ENCODE results near the gene BLMH. TPM values are rescaled to one million over a fixed set of nuclear protein-coding genes. Genes with fewer than 3 reads are reported as not detected.

Gene BLMH
- total RNA-seq, 4 donors from 2014 or later = 16.6 to 22.4 (median 20.8) TPM

DNA sequence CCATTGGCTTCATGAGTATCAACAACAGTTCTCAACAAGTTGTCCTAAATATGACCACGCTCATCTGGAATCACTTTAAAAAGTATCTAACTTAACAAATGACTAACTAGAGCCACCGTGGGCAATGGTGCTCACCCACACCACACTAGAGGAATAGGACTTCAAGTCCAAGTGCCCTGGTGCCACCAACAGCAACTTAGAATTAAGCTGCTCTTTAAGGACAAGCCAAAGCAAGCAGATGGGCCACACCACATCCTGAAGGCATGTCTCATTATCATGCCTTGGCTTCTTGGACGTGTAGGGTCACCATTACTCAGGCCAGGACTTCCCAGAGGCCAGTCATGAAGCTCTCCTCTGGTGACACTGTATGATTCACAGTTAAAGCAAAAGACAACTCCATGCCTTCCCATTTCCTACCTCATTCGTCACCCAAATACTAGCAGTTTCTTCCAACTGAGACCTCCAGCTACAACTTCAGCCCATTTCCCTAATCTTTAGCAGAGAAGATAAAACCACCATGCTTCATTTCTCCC, 46.8 kb downstream of the BLMH start:
- Histone ChIP-seq H3K27me3 (peaks cover 0 to 20% (median 0%) of the 10 kb centered on the region in 4 donors), H3K9me3 (no peaks in the 10 kb centered on the region), H3K27ac (replicated peaks in 1 of 4) (no peak overlapping the region), H3K36me3 (peaks cover 20 to 36% (median 28%) of the 10 kb centered on the region in 4 donors), H3K4me3 (no peak overlapping the region), H3K4me1 (peaks cover 0 to 3% (median 0%) of the 10 kb centered on the region in 4 donors)
- DNase-seq (ENCODE audit: extremely low spot score) = no peak
- WGBS = 92% methylated on average over 4 of the region's 4 CpGs
- intact Hi-C loops (cut with DNase I) = no loop called here
- TF ChIP-seq EP300 (IDR thresholded peaks at IDR 0.05) (no peak), POLR2AphosphoS5 (IDR thresholded peaks at IDR 0.05) (no peak), POLR2A (IDR thresholded peaks at IDR 0.05; ENCODE audit: low read depth) (no peak)
- TF ChIP-seq, protein P1, sequence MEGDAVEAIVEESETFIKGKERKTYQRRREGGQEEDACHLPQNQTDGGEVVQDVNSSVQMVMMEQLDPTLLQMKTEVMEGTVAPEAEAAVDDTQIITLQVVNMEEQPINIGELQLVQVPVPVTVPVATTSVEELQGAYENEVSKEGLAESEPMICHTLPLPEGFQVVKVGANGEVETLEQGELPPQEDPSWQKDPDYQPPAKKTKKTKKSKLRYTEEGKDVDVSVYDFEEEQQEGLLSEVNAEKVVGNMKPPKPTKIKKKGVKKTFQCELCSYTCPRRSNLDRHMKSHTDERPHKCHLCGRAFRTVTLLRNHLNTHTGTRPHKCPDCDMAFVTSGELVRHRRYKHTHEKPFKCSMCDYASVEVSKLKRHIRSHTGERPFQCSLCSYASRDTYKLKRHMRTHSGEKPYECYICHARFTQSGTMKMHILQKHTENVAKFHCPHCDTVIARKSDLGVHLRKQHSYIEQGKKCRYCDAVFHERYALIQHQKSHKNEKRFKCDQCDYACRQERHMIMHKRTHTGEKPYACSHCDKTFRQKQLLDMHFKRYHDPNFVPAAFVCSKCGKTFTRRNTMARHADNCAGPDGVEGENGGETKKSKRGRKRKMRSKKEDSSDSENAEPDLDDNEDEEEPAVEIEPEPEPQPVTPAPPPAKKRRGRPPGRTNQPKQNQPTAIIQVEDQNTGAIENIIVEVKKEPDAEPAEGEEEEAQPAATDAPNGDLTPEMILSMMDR (IDR thresholded peaks at IDR 0.05) = no peak

DNA sequence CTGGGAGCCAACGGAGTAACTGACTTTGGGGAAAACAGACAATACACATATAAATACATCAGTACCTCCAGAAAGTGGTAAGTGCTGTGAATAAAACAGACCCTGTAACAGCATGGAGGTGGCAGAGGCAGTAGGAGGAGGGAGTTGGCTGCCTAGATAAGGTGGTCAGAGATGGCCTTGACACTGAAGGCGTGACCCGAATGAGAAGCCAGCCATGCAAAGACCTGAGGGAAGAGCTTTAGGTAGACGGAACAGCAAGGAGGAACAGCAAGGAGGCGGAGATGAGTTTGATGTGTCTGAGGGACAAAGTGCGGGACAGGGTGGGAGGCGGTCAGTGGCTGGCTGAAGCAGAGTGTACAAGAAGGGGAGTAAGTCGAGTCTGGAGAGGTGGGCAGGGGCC, 48.2 kb downstream of the BLMH start:
- DNase-seq (ENCODE audit: extremely low spot score) = no peak
- Histone ChIP-seq H3K27me3 (peaks cover 0 to 34% (median 2%) of the 10 kb centered on the region in 4 donors), H3K9me3 (no peaks in the 10 kb centered on the region), H3K36me3 (peaks cover 9 to 23% (median 15%) of the 10 kb centered on the region in 4 donors), H3K4me1 (peaks cover 0 to 4% (median 2%) of the 10 kb centered on the region in 4 donors), H3K27ac (replicated peaks in 1 of 4) (no peak overlapping the region), H3K4me3 (no peak overlapping the region)
- TF ChIP-seq POLR2AphosphoS5 (IDR thresholded peaks at IDR 0.05) (no peak), EP300 (IDR thresholded peaks at IDR 0.05) (no peak), POLR2A (IDR thresholded peaks at IDR 0.05; ENCODE audit: low read depth) (no peak)
- TF ChIP-seq, protein P1 (IDR thresholded peaks at IDR 0.05) = no peak
- intact Hi-C loops (cut with DNase I) = no loop called here
- 86% methylated on average over 8 of the region's 8 CpGs for WGBS

DNA sequence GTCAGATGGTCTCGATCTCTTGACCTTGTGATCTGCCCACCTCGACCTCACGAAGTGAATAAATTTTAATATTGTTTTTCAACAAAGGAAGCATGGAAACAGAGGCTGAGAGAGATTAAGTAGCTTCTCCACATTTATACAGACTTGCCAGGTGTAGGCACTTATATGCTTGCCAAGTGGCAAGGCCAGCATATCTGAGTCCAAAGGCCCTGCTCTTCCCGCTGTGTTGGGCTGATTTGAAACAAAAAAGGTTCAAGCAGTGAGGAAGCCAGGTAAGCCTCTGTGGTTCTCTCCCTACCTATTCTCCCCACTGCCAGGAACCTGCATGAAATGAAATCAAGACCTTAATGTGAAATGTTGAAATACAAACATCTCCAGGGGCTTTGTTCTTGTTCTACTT, 48.7 kb downstream of the BLMH start:
- intact Hi-C loops (cut with DNase I) = no loop called here
- Histone ChIP-seq H3K27me3 (peaks cover 0 to 39% (median 8%) of the 10 kb centered on the region in 4 donors), H3K9me3 (no peaks in the 10 kb centered on the region), H3K4me1 (peaks cover 0 to 9% (median 7%) of the 10 kb centered on the region in 4 donors), H3K36me3 (peaks cover 6 to 17% (median 9%) of the 10 kb centered on the region in 4 donors), H3K27ac (replicated peaks in 1 of 4) (no peak overlapping the region), H3K4me3 (no peak overlapping the region)
- whole genome bisulfite sequencing = 99% methylated on average over 4 of the region's 4 CpGs
- no peak for DNase-seq (ENCODE audit: extremely low spot score)
- no peak for TF ChIP-seq EP300 (IDR thresholded peaks at IDR 0.05)
- TF ChIP-seq POLR2AphosphoS5 (IDR thresholded peaks at IDR 0.05) = no peak
- TF ChIP-seq, protein P1 (IDR thresholded peaks at IDR 0.05) = no peak

DNA sequence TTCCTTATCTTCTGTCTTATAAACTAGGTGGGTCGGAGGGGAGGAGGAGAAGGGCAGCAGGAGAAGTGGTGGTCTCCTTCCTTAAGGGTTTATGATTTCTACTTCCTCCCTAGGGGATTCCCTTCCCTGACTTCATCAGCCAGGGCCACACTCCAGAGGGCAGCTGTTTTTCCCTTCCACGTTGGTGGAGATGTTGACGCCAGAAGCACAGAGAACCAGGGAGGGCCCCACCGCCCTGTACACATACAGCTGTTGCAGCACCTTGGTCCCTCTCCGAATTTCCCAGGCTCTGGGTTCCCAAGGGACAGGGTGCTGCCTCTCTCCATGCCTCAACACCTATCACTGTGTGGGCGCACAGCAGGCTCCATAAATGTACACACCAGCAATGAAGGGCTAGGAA, 50.7 kb downstream of the BLMH start:
- 76% methylated on average over 6 of the region's 6 CpGs for WGBS
- H3K4me1 ChIP-seq = peaks cover 7 to 29% (median 26%) of the 10 kb centered on the region in 4 donors
- intact Hi-C loops (cut with DNase I) = no loop called here
- DNase-seq (ENCODE audit: extremely low spot score) = no peak
- H3K4me3 ChIP-seq = no peak overlapping the region
- TF ChIP-seq EP300 (IDR thresholded peaks at IDR 0.05) = no peak
- TF ChIP-seq POLR2AphosphoS5 (IDR thresholded peaks at IDR 0.05) = no peak
- TF ChIP-seq, protein P1 (IDR thresholded peaks at IDR 0.05) = no peak
- no peak for TF ChIP-seq POLR2A (IDR thresholded peaks at IDR 0.05; ENCODE audit: low read depth)
- no peak overlapping the region for H3K27ac ChIP-seq (replicated peaks in 1 of 4)
- no peaks in the 10 kb centered on the region for H3K9me3 ChIP-seq
- H3K27me3 ChIP-seq = peaks cover 0 to 59% (median 20%) of the 10 kb centered on the region in 4 donors
- H3K36me3 ChIP-seq = no peaks in the 10 kb centered on the region

DNA sequence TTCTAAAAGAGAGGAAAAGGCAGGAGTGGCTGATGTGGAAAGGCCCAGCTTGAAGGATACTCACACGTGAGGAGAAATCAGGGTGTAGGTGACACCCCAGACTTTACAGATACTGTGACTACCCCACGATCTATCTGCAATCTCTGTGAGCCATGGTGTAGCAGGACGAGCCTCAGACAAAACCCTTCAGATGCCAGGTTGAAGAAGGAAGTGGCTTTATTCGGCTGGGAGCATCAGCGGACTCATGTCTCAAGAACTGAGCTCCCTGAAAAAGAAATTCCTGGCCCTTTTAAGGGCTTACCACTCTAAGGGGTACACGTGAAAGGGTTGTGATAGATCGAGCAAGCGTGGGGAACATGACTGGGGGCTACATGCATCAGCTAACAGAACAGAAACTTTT, 51.6 kb downstream of the BLMH start:
- H3K27me3 ChIP-seq = peaks cover 0 to 68% (median 26%) of the 10 kb centered on the region in 4 donors

More for the DNA sequence above, 51.6 kb downstream of the BLMH start:
- Histone ChIP-seq H3K27ac (replicated peaks in 1 of 4) (no peak overlapping the region), H3K4me3 (no peak overlapping the region), H3K4me1 (peaks cover 16 to 38% (median 35%) of the 10 kb centered on the region in 4 donors), H3K9me3 (no peaks in the 10 kb centered on the region), H3K36me3 (no peaks in the 10 kb centered on the region)
- TF ChIP-seq POLR2A (IDR thresholded peaks at IDR 0.05; ENCODE audit: low read depth) (no peak), EP300 (IDR thresholded peaks at IDR 0.05) (no peak), POLR2AphosphoS5 (IDR thresholded peaks at IDR 0.05) (no peak)
- TF ChIP-seq, protein P1 (IDR thresholded peaks at IDR 0.05) = no peak
- intact Hi-C loops (cut with DNase I) = no loop called here
- 82% methylated on average over 8 of the region's 8 CpGs for WGBS
- no peak for DNase-seq (ENCODE audit: extremely low spot score)

Data from esophagus muscularis mucosa (tissue), 4 donors.